Measurements from ENCODE around the gene ARG1.

ARG1 gene

DNA sequence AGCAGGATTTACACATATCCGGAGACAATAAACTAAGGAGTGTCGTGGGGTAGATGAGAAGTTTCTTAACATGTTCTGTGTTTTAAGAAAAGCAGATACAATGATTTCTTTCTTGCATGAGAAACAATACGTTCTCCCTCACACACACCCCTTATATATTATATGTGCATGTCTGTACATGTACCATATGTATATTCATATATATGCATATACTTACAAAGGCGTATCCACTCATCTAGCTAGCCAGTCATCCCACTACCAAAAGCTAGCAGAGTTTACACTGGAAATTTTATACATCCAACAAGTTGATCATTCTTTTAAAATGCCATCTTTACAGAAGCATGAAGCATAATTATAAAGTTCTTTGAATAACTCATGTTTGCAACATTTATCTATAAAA lies 14.9 kb downstream of the ARG1 start:
- DNase-seq = no peak

DNA sequence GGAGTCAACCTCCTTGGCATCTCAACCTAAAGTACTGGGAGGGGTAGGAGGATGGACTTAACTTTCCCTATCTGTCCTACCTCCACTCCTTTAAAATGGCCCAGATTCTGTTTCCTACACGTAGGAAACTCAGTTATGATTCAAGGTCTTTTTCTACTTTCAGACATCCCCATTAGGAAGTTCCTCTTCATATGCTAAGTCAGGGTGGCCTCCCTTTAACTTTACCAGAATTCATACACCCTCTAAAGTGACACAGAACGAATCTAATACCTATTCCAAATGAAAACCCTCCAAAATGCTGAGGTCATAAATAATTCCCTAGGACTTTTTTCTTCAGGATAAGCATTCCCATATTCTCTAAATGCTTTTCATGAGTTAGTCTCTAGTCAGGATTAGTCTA lies 15.6 kb downstream of the ARG1 start:
- DNase-seq = no peak

DNA sequence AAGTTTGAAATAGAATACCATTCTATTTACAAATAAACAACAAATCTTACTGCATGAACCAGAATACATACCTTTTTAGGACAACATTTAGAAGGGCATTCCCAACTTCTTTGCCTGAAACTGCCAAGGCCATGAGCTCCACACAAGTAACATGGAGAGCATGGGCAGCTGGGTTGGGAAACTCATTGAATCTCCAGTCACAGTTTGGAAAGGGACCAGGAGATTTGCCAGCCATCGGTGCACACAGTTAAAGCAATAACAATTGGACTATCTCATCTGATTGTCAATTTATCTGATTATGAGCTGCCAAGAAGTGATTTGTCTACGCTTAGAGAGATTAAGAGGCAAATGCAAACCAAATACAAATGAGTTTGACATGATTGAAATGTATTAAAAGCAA lies 19.9 kb downstream of the ARG1 start:
- no peak for DNase-seq

DNA sequence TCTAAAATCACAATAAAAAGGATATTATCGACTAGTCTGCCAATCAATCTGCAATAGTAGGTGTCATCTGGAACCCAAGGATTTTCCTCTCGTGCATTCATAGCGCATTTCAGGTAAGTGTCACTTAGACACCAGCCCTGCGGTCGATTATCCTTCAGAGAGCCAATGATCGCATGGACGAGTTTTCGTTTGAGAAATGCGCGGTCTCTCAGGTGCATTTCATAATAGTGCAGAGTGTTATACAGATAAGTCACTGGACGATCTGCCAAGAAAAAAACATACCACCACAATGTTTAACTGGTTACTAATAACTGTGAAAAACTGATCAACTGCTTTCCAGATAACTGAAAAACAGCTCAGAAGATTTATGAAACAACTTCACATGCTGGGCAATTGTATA lies 21.0 kb downstream of the ARG1 start:
- no peak for DNase-seq

DNA sequence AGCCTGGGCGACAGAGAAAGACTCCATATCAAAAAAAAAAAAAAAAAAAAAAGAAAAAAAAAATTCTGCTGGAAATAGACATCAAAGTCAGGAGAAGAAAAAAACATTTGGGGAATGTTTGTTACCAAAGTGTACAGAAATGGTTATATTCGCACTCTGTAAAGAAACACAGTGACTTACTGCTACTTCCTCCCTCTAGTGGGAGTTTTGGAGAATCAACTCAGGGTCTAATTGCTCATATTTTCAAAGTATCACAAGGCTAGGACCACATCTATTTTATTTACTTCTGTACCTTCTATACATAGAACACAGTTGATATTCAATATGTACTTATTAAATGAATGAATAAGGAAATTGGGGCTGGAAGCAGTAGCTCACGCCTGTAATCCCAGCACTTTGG lies 24.4 kb downstream of the ARG1 start:
- no peak for DNase-seq

DNA sequence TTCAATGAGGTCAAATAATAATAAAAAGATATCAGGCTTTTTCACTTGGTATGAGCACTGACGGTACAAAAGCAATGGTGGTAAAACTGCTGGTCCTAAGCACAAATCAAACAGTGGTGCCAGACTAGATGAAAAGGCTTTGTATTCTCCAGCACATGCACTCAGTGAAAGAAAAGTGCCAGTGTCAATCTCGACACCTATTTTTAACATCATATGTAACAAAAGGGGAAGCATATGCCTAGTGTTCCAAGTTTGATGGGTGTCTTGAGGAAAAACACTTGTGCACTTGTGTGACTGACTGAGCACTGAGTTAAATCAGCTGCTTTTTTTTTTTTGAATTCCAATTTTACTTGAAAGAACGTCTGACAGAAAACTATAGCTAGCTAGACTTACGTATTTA lies 27.7 kb downstream of the ARG1 start:
- DNase-seq = no peak

DNA sequence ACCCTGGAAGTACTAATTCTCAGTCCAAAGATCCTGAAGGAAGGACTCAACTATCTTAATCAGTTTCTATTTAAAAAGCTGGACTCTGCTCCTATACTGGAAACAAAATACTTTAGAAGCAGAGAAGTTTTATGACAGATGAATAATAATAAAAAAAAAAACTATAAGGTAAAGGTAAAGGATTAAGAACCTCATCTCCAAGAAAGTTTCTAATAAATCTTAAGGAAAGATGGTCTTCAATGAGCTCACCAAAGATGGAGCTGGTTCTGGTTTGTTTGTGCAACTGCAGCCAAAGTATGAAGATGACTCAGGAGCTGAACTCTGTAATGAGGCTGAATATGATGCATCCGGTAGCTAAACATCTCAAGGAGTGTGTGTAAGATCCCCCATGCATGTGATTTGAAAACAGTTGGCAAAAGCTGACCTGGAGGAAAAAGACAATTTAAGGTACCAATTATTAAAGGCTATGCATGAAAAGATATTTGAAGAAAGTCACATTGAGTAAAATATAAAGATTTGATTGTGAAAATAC lies 29.8 kb downstream of the ARG1 start:
- no peak for DNase-seq

DNA sequence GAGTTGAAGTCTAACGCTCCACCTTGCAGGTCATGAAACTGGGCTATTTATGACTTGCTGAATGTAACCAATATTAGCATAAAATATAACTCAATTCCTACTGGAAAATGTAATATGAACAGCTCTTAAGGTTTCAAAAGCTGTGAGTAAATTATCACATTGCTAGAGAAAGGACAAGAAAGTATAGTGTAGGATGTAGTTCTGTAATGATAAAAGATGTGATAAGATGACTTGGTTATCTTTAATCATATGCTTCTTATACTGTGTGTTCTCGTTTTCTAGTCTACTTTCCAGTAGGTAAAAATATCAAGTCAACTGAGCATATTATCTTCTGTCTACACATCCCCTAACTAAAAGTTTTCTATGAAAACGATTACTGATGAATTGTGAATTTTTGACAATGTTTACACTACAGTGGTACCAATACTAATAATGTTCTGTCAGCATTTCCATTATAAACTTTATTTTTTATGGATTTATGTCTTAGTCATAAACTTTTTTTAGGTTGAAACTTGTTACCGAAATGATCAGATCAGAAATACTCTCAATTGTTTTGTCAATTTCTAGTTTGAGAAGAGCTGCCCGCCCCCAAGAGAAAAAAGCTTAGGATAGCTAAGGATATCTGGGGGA lies 40.4 kb downstream of the ARG1 start:
- DNase-seq = no peak

DNA sequence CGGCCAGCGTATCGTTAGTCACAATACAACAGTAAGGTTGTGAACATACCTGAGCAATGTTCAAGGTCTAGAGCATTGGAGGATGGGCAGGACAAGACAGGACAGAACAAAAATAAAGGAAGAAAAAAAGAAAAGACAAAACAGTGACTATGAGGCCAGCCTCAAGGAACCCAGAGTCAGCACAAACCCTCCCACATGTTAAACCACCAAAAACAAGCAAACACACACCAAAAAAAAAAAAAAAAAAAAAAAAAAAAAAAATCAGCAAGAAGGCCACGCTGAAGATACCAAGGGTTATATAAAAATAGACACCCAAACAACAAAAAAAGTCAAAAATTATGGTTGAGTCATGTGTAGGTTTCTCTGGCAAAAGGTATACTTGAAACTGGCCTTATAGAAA lies 42.2 kb downstream of the ARG1 start:
- no peak for DNase-seq

DNA sequence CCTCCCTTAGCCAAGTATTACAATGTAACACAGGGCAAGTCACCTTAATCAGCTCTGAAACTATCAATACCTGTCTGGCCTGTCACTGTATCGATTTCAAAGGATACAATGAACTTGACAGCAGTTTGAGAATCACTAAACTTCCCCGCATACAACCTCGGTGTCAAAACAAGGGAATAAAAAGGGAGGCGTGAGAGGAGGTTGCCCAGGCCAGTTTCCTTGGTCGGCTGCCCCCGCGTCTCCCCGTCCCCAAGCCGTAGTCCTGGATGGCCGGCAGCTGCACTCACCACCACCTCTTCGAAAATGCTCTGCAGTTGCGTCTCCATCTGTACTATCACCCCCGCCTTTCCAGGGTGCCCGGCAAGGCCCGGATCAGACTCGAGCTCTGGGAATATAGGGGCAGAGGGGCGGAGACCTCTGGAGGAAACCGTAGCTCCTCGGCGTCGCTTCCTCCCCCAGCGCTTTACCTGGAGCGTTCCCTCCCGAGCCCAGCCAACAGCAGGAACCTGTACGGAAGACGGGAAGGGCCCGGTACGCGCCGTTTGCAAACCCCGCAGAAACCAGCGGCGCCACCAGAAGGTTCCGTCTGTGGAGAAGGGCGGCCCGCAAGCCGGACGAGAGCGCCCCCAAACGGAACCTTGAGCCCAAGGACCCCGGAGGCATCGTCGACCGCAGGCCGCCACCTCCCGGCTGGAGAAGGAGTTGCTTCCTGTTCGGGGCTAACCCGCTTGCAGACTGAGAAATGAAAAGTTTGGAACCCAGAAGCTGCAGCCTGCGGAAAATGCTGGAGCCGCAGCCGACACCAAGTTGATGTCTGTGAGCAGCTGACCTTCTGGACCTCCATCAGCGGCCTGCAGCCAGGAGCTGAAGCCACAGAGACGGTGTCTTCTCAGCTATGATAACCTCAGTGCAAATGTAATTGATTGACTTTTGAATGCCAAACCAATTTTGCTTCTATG lies 55.0 kb downstream of the ARG1 start, which contains the start of gene MED23:
Gene MED23 (minus strand): TSS at position 519 of the 959 bp plus-strand sequence. CDS start 193 bp downstream, at position 326.
- DNase-seq = peak; percentile 55

DNA sequence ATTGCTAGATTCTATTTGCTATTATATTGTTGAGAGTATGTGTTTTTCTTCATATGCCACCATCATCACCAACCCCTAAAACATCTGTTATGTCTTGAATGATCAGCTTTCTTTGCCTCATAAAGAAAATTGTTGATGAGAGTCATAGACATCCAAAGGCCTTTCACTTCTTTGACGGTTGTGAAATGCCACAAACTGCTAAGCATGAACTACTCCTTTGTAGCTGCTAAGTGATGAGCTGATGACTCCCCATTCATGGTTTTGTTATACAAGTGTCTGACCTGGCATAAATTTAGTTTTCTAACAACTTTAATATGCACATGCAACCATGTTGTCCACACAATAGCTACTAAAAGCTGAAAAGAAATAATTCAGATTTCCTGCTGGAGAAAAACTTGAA lies 55.7 kb downstream of the ARG1 start:
- DNase-seq = no peak

DNA sequence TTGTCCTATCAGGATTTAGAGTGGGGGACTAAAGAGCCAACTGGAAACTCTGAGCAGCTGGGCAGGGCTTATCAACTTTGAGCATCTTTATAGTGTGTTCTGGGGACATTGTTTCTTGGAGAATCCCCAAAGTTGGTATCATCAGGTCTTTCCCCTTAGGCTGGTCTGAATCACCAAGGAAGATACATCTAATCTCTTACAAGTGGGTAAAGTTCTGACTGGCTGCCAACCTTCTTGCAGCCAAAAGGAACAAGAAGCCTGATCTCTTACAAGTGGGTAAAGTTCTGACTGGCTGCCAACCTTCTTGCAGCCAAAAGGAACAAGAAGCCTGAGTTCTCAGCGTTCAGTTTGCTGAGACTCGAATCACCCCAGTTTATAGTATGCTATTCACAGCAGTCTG lies 56.6 kb downstream of the ARG1 start:
- no peak for DNase-seq

DNA sequence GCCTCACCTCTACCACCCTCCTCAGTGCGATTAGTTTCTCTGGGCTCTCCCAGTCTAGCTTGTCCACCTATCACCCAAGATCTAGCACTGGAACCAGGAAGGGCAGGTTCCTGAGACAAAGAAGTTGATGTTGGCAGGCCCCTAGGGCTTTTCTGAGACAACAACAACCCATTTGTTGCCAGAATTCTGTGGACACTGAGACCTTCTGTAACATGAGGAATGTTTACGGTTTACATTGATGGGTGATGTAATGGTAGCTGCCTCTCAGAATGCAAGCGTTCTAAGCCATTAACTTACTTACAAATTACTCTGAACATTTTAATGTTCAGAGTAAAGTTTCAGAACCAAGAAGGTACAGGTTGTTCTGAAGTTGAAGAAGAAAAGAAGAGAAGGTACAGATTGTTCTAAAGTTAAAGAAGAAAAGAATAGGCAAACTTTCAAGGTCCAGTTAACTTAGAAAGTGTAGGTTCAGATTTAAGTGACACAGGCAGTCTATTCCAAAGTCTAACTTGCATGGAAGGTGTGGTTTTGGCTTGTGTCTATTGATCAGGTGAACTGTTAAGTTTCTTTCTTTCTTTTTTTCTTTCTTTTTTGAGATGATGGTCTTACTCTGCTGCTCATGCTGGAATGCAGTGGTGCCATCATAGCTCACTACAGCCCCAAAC lies 58.7 kb downstream of the ARG1 start:
- no peak for DNase-seq
